Neutrophil (primary cell): ENCODE measurements around the gene DENND1A.

Experiments used
- H3K27ac ChIP-seq: fragments of 200-600 bp; sonication (generic); 2 replicates; pipeline ENCODE4 v1.5.1; 2016; ENCODE audit warnings: mild to moderate bottlenecking, moderate library complexity
- H3K27me3 ChIP-seq: fragments of 200-600 bp; sonication (generic); 2 replicates; pipeline ENCODE4 v1.6.0; 2016; ENCODE audit warnings: mild to moderate bottlenecking
- H3K36me3 ChIP-seq: fragments of 200-600 bp; sonication (generic); 2 replicates; pipeline ENCODE4 v1.5.1; 2017
- H3K4me1 ChIP-seq, 2 experiments: fragments of 200-600 bp in 1 of 2; sonication (generic) in 1 of 2; 1 replicate in 1 of 2; 2 replicates in 1 of 2; pipeline versions ENCODE4 v1.5.1 to v1.6.1; 2013 to 2016; ENCODE audit warnings: low read depth in 1 of 2, low read length in 1 of 2, mild to moderate bottlenecking in 1 of 2, moderate library complexity in 1 of 2; ENCODE audit not compliant: control insufficient read depth in 1 of 2, insufficient read depth in 1 of 2
- H3K4me3 ChIP-seq, 2 experiments: fragments of 200-600 bp in 1 of 2; sonication (generic) in 1 of 2; 1 replicate in 1 of 2; 2 replicates in 1 of 2; pipeline ENCODE4 v1.5.1; 2013 to 2016; ENCODE audit warnings: low read depth in 1 of 2, low read length in 1 of 2, mild to moderate bottlenecking in 1 of 2, moderate library complexity in 1 of 2
- H3K9me3 ChIP-seq: fragments of 200-600 bp; sonication (generic); 2 replicates; pipeline ENCODE4 v1.5.1; 2016
- TF ChIP-seq, protein P1 (sequence below): fragments of 200-600 bp; sonication (generic); IDR thresholded peaks from 2 replicates; pipeline ENCODE4 v1.5.1; 2016; ENCODE audit warnings: antibody characterized with exemption

Gene DENND1A

GRCh38 chr9:123372766-123373446 is 557.0 kb downstream of the DENND1A start:
- no peaks in the 10 kb centered on the region for H3K9me3 ChIP-seq
- H3K36me3 ChIP-seq, result no peaks in the 10 kb centered on the region
- no peaks in the 10 kb centered on the region for H3K4me1 ChIP-seq
- H3K27me3 ChIP-seq, result peaks cover 71% of the 10 kb centered on the region
- H3K27ac ChIP-seq, result no peak overlapping the region
- no peak overlapping the region for H3K4me3 ChIP-seq
- TF ChIP-seq, protein P1, sequence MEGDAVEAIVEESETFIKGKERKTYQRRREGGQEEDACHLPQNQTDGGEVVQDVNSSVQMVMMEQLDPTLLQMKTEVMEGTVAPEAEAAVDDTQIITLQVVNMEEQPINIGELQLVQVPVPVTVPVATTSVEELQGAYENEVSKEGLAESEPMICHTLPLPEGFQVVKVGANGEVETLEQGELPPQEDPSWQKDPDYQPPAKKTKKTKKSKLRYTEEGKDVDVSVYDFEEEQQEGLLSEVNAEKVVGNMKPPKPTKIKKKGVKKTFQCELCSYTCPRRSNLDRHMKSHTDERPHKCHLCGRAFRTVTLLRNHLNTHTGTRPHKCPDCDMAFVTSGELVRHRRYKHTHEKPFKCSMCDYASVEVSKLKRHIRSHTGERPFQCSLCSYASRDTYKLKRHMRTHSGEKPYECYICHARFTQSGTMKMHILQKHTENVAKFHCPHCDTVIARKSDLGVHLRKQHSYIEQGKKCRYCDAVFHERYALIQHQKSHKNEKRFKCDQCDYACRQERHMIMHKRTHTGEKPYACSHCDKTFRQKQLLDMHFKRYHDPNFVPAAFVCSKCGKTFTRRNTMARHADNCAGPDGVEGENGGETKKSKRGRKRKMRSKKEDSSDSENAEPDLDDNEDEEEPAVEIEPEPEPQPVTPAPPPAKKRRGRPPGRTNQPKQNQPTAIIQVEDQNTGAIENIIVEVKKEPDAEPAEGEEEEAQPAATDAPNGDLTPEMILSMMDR, result no peak

DNA sequence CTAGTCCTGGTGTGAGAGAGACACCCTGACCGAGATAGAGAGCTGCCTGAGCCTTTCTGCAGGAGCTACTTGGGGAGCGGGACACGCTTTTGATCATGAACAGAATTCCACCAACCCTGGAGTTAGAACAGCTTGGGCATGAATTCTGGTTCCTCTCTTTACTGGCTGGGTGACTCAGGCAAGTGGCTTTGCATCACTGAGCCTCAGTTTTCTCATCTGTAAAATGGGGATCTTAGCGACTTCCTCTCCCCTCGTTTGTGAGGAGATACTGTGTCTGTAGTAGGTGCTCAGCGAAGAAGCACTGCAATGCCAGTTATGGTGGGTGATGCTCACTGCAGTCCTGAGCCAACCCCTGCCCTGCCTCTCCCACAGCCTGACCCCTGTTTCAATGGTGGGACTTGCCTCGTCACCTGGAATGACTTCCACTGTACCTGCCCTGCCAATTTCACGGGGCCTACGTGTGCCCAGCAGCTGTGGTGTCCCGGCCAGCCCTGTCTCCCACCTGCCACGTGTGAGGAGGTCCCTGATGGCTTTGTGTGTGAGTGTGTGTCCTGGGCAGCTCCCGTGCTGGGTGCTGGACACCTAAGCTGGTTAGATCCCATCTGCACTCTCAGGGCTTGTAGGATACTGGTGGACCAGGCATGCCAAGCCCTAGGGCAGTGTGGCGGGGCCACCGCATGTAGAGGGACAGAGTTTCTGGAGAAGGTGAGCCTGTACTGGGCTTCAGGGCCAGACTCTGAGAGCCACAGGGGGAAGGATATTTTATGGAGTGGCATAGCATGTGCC is 557.9 kb downstream of the DENND1A start:
- TF ChIP-seq, protein P1, result no peak
- Histone ChIP-seq H3K27me3 (peaks cover 69% of the 10 kb centered on the region), H3K9me3 (no peaks in the 10 kb centered on the region)

DNA sequence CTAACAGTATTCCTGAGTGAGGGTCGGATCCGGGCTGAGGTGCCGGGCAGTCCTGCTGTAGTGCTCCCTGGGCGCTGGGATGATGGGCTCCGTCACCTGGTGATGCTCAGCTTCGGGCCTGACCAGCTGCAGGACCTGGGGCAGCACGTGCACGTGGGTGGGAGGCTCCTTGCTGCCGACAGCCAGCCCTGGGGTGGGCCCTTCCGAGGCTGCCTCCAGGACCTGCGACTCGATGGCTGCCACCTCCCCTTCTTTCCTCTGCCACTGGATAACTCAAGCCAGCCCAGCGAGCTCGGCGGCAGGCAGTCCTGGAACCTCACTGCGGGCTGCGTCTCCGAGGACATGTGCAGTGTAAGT is 558.7 kb downstream of the DENND1A start:
- TF ChIP-seq, protein P1, result no peak
- Histone ChIP-seq H3K36me3 (no peaks in the 10 kb centered on the region), H3K27ac (no peak overlapping the region), H3K27me3 (peaks cover 65% of the 10 kb centered on the region), H3K9me3 (no peaks in the 10 kb centered on the region), H3K4me3 (no peak overlapping the region), H3K4me1 (no peaks in the 10 kb centered on the region)

More for the DNA sequence above, 557.9 kb downstream of the DENND1A start:
- Histone ChIP-seq H3K4me1 (no peaks in the 10 kb centered on the region), H3K4me3 (no peak overlapping the region), H3K36me3 (no peaks in the 10 kb centered on the region), H3K27ac (no peak overlapping the region)

DNA sequence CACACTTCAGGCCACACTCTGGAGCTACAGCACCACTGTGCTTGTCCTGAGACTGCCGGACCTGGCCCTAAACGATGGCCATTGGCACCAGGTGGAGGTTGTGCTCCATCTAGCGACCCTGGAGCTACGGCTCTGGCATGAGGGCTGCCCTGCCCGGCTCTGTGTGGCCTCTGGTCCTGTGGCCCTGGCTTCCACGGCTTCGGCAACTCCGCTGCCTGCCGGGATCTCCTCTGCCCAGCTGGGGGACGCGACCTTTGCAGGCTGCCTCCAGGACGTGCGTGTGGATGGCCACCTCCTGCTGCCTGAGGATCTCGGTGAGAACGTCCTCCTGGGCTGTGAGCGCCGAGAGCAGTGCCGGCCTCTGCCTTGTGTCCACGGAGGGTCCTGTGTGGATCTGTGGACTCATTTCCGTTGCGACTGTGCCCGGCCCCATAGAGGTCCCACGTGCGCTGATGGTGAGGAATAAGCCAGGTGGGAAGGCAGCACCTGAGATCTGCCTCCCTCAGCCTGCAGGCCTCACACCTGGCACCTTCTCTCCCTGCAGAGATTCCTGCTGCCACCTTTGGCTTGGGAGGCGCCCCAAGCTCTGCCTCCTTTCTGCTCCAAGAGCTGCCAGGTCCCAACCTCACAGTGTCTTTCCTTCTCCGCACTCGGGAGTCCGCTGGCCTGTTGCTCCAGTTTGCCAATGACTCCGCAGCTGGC is 559.2 kb downstream of the DENND1A start:
- TF ChIP-seq, protein P1, result no peak
- Histone ChIP-seq H3K9me3 (no peaks in the 10 kb centered on the region), H3K4me1 (no peaks in the 10 kb centered on the region), H3K27me3 (peaks cover 65% of the 10 kb centered on the region), H3K4me3 (no peak overlapping the region), H3K27ac (no peak overlapping the region), H3K36me3 (no peaks in the 10 kb centered on the region)

- TF ChIP-seq, protein P1, result no peak
- H3K27ac ChIP-seq, result no peak overlapping the region
- H3K4me1 ChIP-seq, result no peaks in the 10 kb centered on the region
- no peak overlapping the region for H3K4me3 ChIP-seq
- peaks cover 62% of the 10 kb centered on the region for H3K27me3 ChIP-seq
- H3K36me3 ChIP-seq, result no peaks in the 10 kb centered on the region
- no peaks in the 10 kb centered on the region for H3K9me3 ChIP-seq
These were observed 559.8 kb downstream of the DENND1A start for GRCh38 chr9:123370108-123370507.
